ENCODE data around the gene ATRIP. TPM values are rescaled to one million over a fixed set of nuclear protein-coding genes. Genes with fewer than 3 reads are reported as not detected.
"Not testable (repeated sequence)": the region's sequence is repeated elsewhere in the genome, so short reads cannot be mapped to it uniquely, and the experiment has no call there.

ATRIP gene
- total RNA-seq, 2 donors from 2014 or later, result 7.7 to 16.5 TPM

GRCh38 chr3:48475188-48475587 is 28.7 kb downstream of the ATRIP start:
- TF ChIP-seq POLR2AphosphoS5 (IDR thresholded peaks at IDR 0.05) (no peak), POLR2A (IDR thresholded peaks at IDR 0.05) (no peak), CTCF (IDR thresholded peaks at IDR 0.05) (no peak)
- H3K36me3 ChIP-seq, result no peaks in the 10 kb centered on the region
- no peaks in the 10 kb centered on the region for H3K27me3 ChIP-seq (replicated peaks; ENCODE audit: insufficient read depth)
- WGBS, result 78% methylated on average over 11 of the region's 11 CpGs
- H3K27ac ChIP-seq, result no peak overlapping the region
- H3K4me3 ChIP-seq, result no peak overlapping the region
- no peak for DNase-seq (ENCODE audit: low spot score)
- H3K9me3 ChIP-seq, result no peaks in the 10 kb centered on the region
- H3K4me1 ChIP-seq (replicated peaks), result peaks cover 8% of the 10 kb centered on the region
- intact Hi-C loops (cut with DNase I), result no loop called here

GRCh38 chr3:48476426-48477053 is 30.0 kb downstream of the ATRIP start:
- H3K9me3 ChIP-seq, result no peaks in the 10 kb centered on the region
- DNase-seq (ENCODE audit: low spot score), result no peak
- H3K27ac ChIP-seq, result no peak overlapping the region
- H3K36me3 ChIP-seq, result no peaks in the 10 kb centered on the region
- H3K4me3 ChIP-seq, result no peak overlapping the region
- peaks cover 6% of the 10 kb centered on the region for H3K4me1 ChIP-seq (replicated peaks)
- H3K27me3 ChIP-seq (replicated peaks; ENCODE audit: insufficient read depth), result no peaks in the 10 kb centered on the region
- TF ChIP-seq POLR2A (IDR thresholded peaks at IDR 0.05) (no peak), CTCF (IDR thresholded peaks at IDR 0.05) (no peak), POLR2AphosphoS5 (IDR thresholded peaks at IDR 0.05) (no peak)
- 53% methylated on average over 7 of the region's 9 CpGs for WGBS
- intact Hi-C loops (cut with DNase I), result no loop called here

- DNase-seq (ENCODE audit: low spot score), result no peak
- TF ChIP-seq POLR2A (IDR thresholded peaks at IDR 0.05), result no peak
- TF ChIP-seq POLR2AphosphoS5 (IDR thresholded peaks at IDR 0.05), result no peak
- no peak for TF ChIP-seq CTCF (IDR thresholded peaks at IDR 0.05)
- intact Hi-C loops (cut with DNase I), result no loop called here
- Histone ChIP-seq H3K4me3 (no peak overlapping the region), H3K27me3 (replicated peaks; ENCODE audit: insufficient read depth) (no peaks in the 10 kb centered on the region), H3K36me3 (no peaks in the 10 kb centered on the region), H3K9me3 (no peaks in the 10 kb centered on the region), H3K27ac (no peak overlapping the region), H3K4me1 (replicated peaks) (peaks cover 6% of the 10 kb centered on the region)
- 88% methylated on average over 9 of the region's 9 CpGs for WGBS
Measured at GRCh38 chr3:48477959-48478520, 31.5 kb downstream of the ATRIP start.

- H3K27ac ChIP-seq, result no peak overlapping the region
- no peaks in the 10 kb centered on the region for H3K9me3 ChIP-seq
- 82% methylated on average over 19 of the region's 19 CpGs for WGBS
- DNase-seq (ENCODE audit: low spot score), result no peak
- intact Hi-C loops (cut with DNase I), result no loop called here
- TF ChIP-seq POLR2AphosphoS5 (IDR thresholded peaks at IDR 0.05) (no peak), CTCF (IDR thresholded peaks at IDR 0.05) (no peak), POLR2A (IDR thresholded peaks at IDR 0.05) (no peak)
- H3K4me1 ChIP-seq (replicated peaks), result no peaks in the 10 kb centered on the region
- no peak overlapping the region for H3K4me3 ChIP-seq
- no peaks in the 10 kb centered on the region for H3K27me3 ChIP-seq (replicated peaks; ENCODE audit: insufficient read depth)
- H3K36me3 ChIP-seq, result no peaks in the 10 kb centered on the region
Measured at GRCh38 chr3:48478626-48479555, 32.4 kb downstream of the ATRIP start.

- 96% methylated on average over 11 of the region's 11 CpGs for WGBS
Measured at GRCh38 chr3:48480891-48481290, 34.4 kb downstream of the ATRIP start.

GRCh38 chr3:48482822-48483221 is 36.3 kb downstream of the ATRIP start:
- intact Hi-C loops (cut with DNase I); H3K4me3 ChIP-seq; H3K27me3 ChIP-seq (replicated peaks; ENCODE audit: insufficient read depth); H3K27ac ChIP-seq; H3K4me1 ChIP-seq (replicated peaks); H3K36me3 ChIP-seq; H3K9me3 ChIP-seq; DNase-seq (ENCODE audit: low spot score): not testable (repeated sequence)
- 89% methylated on average over 6 of the region's 6 CpGs for WGBS

More at GRCh38 chr3:48480891-48481290, 34.4 kb downstream of the ATRIP start:
- H3K36me3 ChIP-seq; H3K4me3 ChIP-seq; DNase-seq (ENCODE audit: low spot score); H3K4me1 ChIP-seq (replicated peaks); H3K27me3 ChIP-seq (replicated peaks; ENCODE audit: insufficient read depth); H3K9me3 ChIP-seq; H3K27ac ChIP-seq; intact Hi-C loops (cut with DNase I): not testable (repeated sequence)

Measured in prostate gland (tissue), 2 donors.